Activated CD4-positive, alpha-beta T cell treated with anti-CD3 and anti-CD28 coated beads, Interleukin-2, Interleukin-6, amounts not matched to agents 100 ng/mL and 50 ng/mL, durations not matched to agents 16 hours and 8 hours (primary cell): ENCODE results near the gene EFNA5.

ENCODE experiments used
- DNase-seq: peaks from one replicate; pipeline ENCODE4 v3.0.0-alpha.2; 2020

EFNA5 gene

DNA sequence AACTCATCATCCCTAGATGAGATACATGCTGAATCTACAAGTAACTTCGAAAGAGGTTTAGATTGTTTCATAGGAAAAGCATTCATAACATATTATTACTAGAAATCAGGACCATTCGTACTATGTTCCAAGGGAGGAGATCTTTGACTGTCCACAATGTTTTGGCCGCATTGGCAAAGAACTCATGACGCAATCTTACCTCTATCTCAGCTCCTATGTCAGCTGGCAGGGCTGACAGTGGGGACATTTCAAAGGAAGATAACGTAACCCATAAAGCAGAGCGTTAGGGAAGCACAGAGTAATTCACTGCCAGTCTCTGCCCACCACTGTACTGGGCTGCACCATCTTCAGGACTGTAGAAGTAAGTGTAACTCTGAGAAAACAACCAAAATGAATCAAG lies 69.7 kb downstream of the EFNA5 start:
- DNase-seq = no peak

DNA sequence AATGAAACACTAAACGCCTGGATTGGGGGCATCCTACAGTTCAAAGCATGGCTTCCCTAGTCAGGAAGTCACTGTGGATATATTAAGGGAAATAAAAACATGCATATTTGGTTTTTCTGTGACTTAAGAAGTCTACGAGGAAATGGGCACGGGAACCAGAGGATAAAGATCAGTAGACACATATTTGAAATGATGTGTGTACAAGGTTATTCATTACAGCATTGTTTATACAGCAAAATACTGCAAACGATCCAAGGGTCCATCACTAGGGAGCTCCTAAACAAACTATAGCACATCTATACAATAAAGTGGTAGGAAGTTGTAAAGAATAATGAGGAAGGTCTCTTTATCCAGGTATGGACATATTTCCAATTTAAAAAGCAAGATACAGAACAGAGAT lies 71.8 kb downstream of the EFNA5 start:
- no peak for DNase-seq

DNA sequence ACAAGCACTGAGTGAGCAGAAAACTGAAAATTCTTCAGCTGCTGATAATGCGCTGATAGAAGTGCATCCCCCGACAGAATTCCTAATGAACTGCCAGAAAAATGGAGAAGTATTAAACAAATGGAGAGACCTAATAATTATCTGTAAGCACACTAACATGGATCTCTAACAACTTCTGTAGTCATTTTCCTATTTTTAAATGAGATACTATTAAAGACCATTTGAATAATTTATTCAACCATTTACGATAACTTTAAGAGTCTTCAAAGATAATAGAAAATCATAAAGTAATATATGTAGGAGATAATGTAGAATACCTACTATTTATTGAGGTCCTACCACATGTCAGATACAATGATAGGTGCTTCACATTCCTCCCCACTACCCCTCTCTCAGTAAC lies 72.9 kb downstream of the EFNA5 start:
- no peak for DNase-seq

DNA sequence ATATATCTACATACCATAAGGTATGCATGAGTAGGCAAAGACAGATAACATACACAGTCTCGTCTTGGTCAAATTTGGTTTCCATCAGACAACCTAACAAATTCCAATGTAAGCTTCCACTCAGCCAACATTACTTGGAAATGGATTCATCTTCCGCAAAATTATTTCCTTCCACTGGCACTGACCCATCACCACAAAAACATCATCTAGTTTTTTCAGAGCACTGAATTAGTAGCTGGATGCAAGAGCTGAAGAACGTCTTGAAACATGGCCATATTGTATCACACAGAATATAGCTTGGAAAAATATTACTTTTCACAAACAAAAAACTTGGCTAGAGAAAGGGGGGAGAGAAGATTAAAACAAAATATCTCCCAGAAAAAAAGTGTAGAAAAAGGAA lies 73.5 kb downstream of the EFNA5 start:
- DNase-seq = no peak

DNA sequence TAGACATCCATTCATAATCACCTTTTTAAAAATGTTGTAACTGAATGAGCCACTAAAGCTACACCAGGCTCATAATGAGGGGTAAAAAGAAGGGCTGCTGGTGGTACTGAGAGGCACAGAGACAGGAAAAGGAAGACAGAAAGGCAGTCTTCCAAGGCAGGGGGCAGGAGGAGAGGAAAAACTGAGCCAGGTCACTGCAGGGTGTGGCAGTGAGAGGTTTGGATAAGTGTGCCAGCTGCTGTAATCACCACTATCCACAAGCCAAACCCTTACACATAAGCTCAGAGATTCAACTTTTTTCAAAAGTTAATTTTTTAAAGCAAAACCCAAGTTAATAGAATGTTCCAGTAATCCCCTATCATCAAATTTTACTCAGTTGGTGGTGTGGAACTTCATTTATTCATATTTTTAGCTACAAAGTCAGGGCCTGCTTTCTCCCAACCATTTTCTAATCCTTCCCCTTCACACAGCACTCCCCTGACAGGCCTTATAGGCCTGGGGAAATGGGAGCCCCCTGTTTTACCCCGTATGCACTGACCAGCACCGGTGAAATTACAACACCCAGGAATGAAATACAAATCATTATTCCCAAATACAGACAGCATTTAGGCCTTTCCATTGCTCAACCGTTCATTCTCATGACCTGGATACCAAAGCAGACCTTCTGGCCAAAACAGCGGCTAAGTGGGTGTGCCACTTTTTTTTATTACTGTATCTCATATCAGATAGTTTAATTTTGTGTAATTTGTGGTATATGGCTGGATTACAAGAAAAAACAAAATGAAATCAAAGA lies 76.3 kb downstream of the EFNA5 start:
- DNase-seq = no peak

DNA sequence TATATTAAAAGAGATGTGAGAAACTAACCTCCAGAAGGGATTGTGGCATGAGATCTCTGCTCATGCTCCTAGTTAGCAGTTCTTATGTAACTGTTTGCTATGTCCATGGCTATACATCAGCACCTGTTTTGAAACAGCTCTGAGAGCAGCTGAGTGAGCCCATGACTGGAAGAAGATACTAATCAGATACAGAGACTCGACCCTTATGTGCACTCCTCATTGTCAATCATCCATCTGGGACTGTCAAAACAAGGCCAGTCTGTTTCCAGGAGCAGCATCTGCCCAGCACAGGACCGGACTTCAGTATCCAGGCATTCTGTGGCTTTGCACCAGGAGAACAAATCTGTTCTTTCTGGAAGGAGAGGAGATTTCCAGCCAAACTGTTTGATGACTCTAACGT lies 77.7 kb downstream of the EFNA5 start:
- DNase-seq = no peak

DNA sequence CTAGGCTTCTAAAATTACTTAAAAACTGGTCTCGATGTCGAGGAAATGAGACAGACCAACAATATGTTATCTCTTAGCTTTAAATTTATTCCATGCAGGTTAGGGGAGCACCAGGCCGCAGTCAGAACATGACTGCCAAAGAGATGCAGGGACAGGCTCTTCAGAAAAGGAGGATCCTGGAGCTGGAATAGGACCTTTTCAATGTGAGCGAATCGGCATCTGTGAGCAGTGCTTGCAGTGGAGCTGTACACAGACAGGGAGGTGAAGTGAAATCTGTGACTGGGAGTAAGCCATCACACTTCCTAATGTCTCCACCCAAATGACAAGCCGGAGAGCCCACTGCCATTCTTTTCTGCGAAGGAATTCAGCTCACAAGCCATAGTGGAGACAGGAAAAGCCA lies 78.2 kb downstream of the EFNA5 start:
- no peak for DNase-seq

DNA sequence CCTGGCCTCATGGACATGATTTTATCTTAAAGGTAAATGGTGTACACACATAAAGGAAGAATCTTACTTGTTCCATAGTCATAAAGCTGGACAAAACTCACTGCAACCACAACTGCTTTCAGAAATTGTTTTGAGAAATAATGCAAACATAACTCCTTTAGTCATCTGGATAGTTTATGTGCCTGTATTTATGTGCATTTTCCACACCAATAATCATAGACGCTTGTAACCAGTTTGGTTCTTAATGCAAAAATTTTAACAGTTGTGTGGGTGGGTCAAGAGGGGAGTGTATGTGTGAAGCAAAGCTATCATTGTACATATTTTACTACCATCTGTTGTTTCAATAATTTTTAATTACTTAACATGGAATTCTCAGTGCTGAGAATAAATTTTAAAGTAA lies 80.1 kb downstream of the EFNA5 start:
- no peak for DNase-seq

DNA sequence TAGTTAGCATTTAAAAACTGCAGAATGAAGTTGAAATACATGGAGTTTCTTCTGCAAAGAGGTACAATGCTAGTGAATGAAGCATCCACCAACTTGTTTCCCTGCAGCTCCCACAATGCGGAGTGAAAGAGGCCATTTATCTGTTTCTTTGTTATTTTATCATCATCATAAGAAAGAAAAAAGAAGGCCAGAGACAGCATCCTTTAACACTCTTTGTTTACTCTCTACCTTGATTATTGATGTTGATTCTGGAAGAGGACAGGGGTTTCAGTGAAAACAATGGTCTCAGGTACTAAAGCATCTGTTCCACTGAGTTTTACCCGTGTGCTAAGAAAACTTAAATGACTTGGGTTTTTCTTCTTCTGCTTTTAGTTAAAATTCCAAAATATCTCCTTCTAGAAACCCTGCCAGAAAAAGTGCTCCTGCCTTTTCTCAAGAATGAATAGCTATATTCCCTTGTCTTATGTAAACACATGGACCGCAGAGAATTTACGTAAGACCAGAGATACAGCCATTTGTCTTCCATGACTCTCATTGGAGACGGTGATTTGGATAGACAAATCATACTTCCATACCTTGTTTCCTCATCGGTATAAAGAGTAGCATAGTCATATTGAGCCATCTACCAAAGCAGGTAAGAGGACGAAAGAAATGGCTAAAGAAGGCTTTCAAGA lies 81.1 kb downstream of the EFNA5 start:
- no peak for DNase-seq

DNA sequence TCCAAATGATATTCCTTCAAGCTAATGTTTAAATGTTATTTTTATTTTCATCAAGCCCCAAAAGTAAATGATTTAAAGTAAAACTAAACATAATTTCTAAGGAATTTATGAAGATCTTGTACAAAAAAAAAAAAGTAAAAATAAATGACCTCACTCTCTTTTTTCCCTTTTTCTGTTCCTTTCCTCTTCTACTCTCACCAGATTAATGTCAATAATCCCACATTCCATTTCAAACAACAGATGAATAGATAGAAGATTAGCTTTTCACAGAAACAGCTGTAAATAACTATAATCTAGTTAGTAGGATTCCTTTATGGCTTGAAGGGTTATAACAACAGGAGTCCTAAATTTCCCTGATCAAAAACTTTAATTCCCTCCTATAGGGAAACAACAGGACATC lies 88.1 kb downstream of the EFNA5 start:
- DNase-seq = no peak

DNA sequence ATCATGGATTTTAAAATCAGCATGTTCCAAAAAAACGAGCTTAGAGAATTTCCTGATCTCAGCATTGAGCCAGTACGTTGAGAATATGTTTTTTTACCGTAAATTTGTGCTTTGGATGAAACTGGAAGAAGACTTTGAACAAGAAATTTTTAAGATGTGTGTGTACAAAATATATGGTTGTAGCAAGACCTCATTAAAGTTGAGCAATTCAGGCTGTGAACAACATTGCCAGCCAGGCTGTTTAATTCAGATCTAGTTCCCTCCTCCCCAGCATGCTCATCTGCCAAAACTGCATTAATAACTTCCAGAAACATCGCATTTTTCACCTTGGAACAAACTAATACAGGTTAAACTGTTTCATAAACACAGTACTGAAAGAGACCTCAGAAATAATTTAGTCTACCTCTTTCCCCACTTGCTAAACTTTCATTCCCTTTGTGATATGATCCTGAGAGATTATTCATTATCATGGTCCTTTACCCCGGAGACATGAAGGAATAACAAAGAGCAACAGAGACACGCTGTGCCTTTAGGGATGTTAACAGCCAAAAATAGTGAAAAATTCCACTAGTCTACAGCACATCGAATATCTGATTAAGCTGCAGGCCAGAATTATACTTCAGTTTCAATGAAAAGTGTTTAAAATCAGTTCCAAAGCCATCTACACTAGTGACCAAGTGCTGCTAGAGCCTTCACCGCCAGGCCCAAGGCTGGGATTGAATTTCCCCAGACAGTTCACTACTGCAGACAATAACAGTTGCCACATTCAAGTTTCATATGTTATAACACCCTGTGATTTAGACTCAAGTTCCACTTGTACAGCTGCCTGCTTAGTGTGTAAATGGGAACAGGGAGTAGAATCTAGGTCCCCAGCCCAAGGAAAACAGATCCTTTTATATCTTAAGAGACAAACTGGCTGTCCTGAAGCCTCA lies 89.6 kb downstream of the EFNA5 start:
- no peak for DNase-seq

DNA sequence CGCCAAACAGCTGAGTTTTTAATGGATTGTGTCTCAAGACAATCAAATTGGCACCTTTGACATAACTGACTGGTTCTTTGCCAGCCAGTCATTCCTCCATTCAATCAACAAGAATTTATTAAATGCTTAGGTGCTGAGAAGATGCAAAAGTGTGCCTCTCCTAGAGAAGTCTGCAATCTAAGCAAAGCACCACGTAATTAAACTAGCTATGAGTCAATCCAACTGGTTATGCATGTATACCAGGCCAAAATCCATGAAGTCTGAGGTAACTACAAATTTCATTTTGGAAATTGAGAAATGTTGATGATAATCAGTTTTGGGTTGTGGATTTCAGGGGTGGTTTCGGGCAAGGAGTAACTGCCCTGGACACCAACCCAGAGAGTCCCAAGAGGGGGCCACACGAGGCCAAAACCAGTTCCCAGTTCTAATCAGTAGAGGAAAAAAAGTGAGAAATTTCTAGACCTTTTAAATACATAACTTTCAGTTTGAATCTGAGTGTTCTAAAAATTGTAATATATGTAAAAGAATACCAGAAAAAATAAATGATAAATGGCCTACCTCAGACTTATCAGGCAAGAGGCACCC lies 92.6 kb downstream of the EFNA5 start:
- DNase-seq = no peak

DNA sequence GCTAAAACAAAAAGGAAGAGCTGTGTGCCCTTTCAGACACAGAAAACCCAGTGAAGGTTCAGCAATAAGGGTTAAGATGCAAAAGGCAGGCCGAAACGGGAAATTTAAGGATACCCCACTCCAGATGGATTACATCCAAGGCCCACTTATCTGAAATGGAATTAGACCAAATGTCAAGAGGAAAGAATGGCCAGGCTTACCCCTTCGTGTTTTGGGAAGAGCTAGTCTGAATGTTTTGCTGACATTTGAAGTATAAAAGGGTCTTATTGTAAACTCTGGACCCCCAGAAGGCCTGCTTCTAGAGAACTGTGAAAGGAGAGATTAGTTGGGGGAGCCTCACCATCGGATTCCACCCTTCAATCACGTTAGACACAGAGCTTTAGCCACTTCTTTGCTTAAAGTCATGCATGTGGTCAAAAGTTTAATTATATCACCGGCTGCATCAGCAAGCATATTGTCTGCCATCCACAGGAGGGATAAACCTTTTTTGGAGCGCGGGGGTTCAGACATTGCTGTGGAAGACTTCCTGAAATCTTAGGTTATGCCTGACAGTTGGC lies 93.3 kb downstream of the EFNA5 start:
- DNase-seq = no peak

DNA sequence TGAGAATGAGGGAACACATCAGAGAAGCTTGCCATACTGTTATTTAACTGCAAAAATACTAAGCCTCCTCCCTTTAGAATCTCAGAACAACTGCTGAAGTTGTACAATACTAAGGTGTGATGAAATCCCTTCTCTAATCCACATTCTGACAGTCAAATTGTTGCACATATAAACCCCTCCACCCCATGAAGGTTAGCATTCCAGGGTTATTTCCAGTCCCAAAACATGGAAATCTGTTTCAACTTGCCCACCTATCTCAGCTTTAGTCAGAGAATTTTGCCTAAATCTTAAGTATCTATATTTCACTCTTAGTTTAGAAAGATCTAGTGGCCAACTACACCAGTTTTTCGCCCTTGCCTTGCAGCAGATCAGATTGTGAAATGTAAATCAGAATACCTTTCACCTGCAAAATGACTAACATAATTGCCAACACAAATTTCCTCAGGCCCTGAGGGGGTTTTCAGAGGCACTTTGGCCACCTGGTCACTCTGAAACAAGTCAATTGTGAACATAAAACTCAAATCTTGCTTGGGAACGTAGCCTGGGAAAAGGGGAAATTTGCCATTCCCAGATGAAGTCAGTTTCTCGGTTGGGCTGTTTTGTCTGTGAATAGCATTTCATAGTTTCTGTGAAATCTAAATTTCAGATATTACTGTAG lies 93.9 kb downstream of the EFNA5 start:
- DNase-seq = no peak

DNA sequence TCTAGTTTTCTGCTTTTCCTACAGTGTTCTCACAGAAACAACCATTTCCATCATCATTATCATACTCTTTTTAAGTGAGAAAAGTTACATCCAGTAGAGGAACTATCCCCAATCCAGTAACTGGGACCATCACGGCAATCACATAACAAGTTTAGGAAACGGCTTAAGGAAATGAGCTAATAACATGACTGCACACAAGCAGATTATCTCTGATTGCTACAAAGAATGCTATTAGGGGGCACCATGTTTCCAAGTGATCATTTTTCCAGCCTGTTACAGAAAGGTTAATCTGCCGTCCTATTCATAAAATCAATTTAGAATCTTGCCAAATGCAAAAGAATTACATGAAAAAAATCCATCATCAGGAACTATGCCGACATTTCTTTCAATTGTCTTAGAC lies 94.6 kb downstream of the EFNA5 start:
- no peak for DNase-seq

DNA sequence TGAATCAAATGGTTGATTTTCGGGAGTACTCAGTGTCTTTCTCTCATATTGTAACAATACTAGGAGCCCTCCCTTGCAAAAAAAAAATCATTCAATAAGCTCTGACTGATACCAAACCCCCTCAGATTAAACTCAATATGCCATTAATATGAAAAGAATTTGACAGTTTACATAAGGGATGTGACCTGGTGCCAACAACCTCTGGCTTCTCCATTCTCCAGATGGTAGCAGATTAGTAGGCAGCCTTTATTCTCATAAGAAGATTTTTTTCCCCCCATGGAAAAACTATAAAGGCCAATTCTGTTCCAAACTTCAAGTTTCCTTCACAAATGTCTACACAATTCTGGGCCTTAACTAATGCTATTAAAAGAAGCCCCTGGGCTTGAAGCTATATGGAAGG lies 96.5 kb downstream of the EFNA5 start:
- no peak for DNase-seq

DNA sequence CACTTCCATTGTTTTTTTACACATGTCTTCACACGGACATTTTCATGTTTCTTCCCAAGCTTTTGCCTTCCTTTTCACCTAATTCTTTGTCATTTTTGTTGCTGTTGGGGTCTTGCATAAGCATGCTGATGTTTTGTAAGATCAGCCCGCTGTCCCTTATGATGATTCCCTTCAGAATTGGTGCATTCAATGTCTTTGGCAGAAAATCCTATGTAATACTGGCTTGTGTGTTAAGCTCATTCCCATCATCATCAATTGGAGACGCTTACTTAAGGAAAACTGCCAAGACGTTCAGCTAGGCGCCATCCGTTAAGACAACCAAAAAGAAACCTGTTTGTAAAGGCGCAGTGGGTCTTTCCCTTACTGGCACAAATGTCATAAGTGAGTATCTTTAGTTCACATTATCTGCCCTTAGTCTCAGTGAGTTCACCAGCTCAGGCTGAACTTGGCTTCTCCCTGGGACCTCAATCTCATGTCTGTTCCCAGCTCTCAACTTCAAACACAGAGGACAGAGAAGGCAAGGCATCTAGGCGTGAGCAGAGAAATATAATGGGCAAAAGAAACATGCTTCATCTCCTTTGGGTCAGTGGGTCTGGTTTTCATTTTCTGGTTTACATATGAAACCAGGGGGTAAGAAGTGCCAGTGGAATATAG lies 97.9 kb downstream of the EFNA5 start:
- no peak for DNase-seq

DNA sequence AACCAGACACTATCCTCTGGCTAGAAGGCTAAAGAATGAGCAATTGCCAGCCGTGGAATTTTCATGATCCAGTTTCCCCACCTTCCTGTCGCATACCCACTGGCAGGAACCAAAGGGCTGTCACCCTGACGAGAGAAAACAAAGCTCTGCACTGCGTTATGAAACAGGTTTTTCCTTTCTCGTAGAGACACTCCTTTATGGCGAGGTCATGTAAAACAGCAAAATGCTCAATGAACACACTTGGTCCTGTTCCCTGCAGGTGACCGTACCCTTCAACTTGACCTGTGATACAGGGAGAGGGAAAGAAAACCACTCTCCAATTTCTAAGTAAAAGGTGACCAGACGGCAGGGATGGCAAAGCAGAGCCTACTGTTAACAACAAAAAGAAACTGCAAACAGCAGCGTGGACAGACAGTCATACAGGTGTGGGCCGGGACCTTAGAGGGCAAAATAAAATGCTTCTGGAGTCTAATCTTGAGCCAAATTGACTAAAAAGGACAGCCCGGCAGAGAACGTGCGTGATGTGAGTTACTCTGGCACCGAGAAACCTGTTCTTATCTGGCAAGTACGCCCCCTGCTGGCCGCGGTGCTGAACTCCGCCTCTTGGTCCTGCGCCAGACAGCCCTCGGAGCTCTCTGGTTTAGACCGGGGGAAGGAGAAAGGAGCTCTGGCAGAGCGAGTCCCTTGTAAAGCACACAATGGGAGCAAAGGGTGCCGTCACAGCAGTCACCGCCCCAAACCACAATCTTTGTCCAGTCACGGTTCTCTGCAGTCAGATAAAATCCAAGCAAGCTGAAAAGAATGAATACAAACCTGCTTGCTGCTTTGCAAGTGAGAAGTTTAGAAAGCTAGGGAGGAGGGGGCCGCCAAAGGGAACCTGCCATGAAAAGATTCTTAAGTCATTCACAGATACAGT lies 98.9 kb downstream of the EFNA5 start:
- peak; percentile 90 for DNase-seq

DNA sequence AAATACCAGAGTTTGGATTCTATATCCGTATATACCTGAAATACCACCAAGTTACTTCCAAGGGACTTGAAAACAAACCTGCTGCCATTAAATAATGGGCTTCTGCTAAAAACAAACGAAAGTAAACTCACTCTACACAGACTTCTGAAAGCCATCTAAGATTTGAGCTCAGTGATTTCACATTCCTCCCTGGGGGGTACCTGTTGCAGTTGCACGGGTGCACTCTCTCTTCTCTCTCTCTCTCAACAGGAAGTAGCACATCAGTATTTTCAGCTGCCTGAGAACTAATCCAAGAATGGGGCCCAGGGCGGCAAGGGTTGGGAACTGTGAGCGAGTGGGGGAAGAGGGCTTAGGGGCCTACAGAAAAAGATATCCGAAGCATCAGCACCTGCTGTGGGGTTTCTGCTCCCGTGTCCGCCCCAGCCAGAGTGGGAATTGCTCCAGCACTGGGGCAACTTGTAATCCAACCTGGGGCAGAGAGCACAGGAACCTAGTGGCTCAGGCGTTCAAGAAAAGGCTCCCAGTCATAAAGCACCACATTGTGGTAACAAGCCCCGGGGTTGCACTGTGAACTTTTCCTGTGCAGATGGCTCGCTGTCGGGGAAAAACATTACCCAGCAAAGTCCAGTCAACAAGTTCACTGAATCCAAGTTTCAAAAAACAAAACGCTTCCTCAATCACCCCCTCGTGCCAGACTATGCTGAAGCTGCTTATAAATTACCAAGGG lies 99.8 kb downstream of the EFNA5 start:
- DNase-seq = peak; percentile 63

DNA sequence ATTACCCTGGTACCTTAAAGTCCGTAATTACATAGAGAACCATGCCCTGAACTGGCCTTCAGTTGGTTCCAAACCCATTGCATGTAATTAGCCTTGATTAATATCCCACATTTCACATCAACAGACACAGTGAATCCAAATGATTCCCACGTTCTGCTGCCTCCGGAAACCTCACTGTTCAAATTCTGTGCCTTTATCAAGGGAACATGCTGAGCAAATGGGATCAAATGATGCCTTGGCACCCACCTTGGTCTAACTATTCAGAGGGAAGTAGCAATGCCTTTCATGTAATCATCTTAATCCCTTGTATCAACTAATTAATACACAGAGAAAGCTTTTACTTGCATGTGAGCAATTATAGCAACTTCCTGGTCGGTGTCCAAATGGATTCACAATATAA lies 100.6 kb downstream of the EFNA5 start:
- no peak for DNase-seq
